Measurements from ENCODE around the gene TMEM87B. TPM values are rescaled to one million over a fixed set of nuclear protein-coding genes. Genes with fewer than 3 reads are reported as not detected.

TMEM87B gene
- total and polyA plus RNA-seq, 10 of the 15 experiments (the other 5 are each of a cell fraction or from before 2014, with no cell fraction given): 5.7 to 20.6 (median 12.3) TPM

GRCh38 chr2:112054847-112055729 is at the start of gene TMEM87B (continued):
- TF ChIP-seq EED (IDR thresholded peaks at IDR 0.05; ENCODE audit: low read depth) (peak; percentile 61; the same call in 1 of the 2 replicates), NRF1 (conservative IDR thresholded peaks at IDR 0.05; ENCODE audit: low read depth, low read length) (no peak), POLR2A (IDR thresholded peaks at IDR 0.05; ENCODE audit: low read depth, low read length) (peak; percentile 86), RELB (IDR thresholded peaks at IDR 0.05; ENCODE audit: low read depth) (peak; percentile 36; the same call in 1 of the 2 replicates), CBFB (IDR thresholded peaks at IDR 0.05; ENCODE audit: low read depth) (no peak), NFXL1 (IDR thresholded peaks at IDR 0.05; ENCODE audit: borderline replicate concordance) (no peak), MTA3 (IDR thresholded peaks at IDR 0.05; ENCODE audit: borderline replicate concordance, low read length) (no peak), SP1 (IDR thresholded peaks at IDR 0.05; ENCODE audit: low read depth, low read length) (no peak), CREM (IDR thresholded peaks at IDR 0.05; ENCODE audit: low read depth) (peak; percentile 34; the same call in 1 of the 2 replicates), IRF4 (IDR thresholded peaks at IDR 0.05; ENCODE audit: low read depth, low read length) (no peak), SUPT20H (IDR thresholded peaks at IDR 0.05; ENCODE audit: borderline replicate concordance, control insufficient read depth, low read depth, low read length) (no peak), IRF3 (IDR thresholded peaks at IDR 0.05) (no peak), ZSCAN29 (IDR thresholded peaks at IDR 0.05) (no peak)
